HG02678 (cell line): ENCODE data around the gene NCOR2.

Experiments used
- ATAC-seq: cut with Tn5 transposase; IDR thresholded peaks from one replicate; pipeline ENCODE4 v1.9.1; 2021; ENCODE audit warnings: mild to moderate bottlenecking, moderate library complexity; ENCODE audit not compliant: unreplicated experiment

Gene NCOR2

DNA sequence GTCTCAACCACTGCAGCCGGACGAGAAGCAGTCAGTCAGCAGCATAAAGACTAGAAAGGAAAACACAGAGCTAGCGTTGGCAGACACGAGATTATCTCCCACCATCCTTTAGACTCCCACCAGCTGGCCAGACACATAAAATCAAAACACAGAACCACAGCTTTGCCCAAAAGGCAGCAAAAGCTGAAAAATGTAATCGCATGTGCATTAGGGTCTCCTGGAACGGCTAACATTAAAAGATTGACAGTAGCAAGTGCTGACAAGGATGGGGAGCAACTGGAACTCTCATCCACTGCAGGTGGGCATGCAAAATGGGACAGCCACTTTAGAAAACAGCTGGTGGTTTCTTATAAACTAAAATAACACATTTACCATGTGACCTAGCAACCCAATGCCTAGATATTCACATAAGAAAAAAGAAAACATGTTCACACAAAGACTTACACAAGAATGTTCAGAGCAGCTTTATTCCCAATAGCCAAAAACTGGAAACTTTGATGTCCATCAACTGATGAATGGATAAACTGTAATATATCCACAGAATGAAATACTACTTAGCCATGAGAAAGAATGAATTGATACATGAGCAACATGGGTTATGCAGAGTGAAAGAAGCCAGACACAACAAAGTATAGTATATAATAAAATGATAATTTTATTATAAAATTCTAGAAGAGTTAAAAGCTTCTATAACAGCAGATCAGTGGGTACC is 37.7 kb downstream of the NCOR2 start:
- ATAC-seq = no peak

DNA sequence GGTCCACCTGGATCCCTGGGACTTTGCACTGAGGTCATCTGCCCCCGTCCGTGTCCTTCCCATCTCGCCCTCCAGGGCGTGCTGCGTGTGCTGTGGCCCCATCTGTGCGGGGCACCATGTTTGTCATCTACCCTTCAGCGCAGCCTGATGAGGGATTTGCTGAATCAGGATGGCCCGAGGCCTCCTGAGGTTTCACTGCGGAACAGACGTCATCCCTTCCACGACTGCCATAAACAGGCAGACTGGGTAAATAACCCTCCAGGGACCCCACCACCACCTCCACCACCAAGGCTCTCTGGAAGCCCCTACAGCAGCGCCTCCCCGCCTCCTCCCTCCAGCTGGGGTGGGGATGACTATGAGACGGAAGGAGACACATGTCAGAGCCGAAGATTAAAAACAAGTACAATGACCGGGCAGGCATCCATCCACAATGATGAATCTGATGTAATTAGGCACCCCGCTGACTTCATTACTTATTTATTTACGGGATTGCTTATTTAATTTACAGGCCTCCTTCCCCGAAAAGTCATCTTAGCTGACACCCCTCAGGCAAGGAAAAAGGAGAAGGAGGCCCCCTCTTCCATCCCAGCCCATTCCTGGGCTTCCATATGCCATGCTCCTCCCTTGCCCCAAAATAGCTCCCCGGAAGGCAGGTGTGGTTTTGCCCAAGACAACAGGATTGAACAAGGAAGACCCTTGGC is 39.4 kb downstream of the NCOR2 start:
- ATAC-seq = no peak

DNA sequence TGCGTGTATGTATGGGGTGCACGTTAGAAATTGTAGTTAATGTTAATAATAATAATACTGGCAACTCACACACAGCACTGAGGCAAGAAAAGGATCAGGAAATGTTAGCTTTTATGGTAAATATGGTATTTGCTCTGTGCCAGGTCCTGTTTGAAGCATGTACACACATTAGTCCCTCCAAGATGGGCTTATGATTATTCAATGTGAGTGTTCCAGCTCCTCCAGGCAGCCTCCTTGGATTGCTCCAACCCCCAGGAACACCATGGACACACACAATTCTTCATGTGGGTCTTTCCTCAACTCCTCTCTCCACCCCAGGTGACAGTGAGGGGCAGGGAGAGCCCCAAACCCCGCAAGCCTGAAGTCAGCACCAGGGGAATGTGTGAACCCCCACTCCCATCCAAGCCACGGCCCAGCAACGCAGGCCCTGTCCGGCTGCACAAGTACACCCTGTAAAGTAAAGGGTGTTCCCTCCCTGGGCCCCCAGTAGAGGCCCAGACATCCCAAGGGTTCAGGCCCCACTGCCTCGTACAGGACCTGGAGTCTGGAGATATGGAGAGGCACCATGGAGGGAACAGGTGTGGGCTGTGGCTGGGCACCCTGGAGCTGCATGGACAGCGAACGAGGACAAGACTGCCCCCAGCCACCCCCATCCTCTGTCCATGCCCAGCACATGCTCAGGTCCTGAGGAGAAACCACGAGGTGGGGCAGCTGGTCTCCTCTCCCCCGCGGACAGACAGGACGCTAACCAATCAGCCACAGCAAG is 41.3 kb downstream of the NCOR2 start:
- no peak for ATAC-seq

- ATAC-seq = no peak
Measured at GRCh38 chr12:124525455-124525854, 42.0 kb downstream of the NCOR2 start.

GRCh38 chr12:124524231-124524925 is 43.0 kb downstream of the NCOR2 start:
- ATAC-seq = no peak

- no peak for ATAC-seq
Measured at GRCh38 chr12:124523071-124523470, 44.3 kb downstream of the NCOR2 start.

DNA sequence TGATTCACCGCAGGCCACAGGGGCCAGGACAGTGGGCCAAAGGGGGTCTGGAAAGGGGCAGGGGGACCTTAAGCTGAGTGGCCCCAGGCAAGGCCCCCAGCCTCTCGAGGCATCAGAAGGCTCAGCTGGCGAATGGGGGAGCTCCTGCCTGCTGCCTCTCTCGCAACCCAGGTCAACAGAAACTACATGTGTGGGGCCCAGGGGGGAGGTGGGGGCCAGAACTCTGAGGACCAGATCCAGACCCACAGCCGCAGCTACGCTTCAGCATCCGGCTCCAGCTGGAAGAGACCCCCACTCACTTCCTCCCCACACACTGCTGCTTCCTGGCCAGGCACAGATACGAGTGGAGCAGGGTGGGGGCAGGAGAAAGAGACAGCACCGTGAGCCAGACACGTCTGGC is 46.5 kb downstream of the NCOR2 start:
- no peak for ATAC-seq

- no peak for ATAC-seq
Measured at GRCh38 chr12:124520265-124520701, 47.1 kb downstream of the NCOR2 start.

- no peak for ATAC-seq
Measured at GRCh38 chr12:124519746-124520145, 47.7 kb downstream of the NCOR2 start.

DNA sequence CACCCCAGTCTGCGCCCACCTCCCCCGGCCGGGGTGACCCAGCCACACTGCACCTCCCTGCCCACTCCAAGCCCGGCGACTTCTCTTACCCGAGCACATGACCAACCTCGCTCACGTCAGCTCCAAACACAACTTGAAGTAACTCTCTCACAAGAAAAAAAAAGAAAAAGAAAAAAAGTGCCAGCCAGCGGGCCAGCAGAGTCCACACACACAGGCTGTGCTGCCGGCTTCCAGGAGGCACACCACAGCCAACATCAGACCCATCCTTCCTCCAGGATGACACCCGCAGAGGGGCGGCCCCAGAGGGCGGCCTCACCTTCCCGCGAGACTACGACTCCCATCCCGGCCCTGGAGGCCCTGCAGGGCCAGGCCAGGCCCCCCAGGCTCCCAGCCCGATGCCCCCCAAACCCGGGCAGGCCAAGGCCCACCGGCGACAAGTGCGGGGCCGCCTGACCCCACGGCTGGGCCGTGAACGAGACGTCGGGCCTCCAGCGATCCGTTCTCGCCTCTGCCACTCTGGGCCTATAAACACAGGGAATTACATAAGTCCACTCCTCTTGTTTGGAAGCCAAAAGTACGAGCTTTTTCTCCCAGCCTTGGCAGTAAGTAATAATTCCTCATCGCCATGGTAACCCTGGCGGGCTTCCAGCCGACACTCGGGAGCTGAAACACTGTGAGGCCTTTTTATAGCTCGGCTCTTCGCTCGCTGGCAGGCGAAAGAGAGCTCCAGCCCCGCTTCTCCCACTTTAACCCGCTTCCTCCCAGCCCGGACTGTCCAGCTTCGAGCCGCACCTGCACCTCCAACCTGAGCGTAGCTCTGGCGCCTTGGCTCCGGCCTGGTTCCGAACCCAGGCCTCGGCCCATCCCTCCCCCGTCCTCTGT is 49.1 kb downstream of the NCOR2 start:
- ATAC-seq = no peak
